ENCODE measurements around the gene RDH14. TPM values are rescaled to one million over a fixed set of nuclear protein-coding genes. Genes with fewer than 3 reads are reported as not detected.

Gene RDH14
- total and polyA plus RNA-seq, 4 experiments from 2014 or later = 18.0 to 42.6 (median 30.7) TPM

- Mint-ChIP-seq H3K27me3 (no peaks in the 10 kb centered on the region), H3K4me3 (no peak overlapping the region), H3K4me1 (peaks cover 2 to 11% (median 8%) of the 10 kb centered on the region in 4 donors), H3K27ac (no peak overlapping the region), H3K9me3 (peaks cover 0 to 6% (median 3%) of the 10 kb centered on the region in 8 donors), H3K36me3 (peaks cover 49 to 72% of the 10 kb centered on the region in 2 donors)
- POLR2A ChIA-PET (ENCODE audit: partially characterized antibody) = no interaction called here
- Histone ChIP-seq H3K27me3 (ENCODE audit: insufficient read depth, low read length) (no peaks in the 10 kb centered on the region), H3K27ac (ENCODE audit: low read depth, low read length) (no peak overlapping the region), H3K9me3 (ENCODE audit: control insufficient read depth in 1 of 2, low read length in 2 of 2) (no peaks in the 10 kb centered on the region), H3K4me3 (ENCODE audit: low read length in 2 of 2) (no peak overlapping the region), H3K4me1 (ENCODE audit: insufficient read depth, low read length) (peaks cover 3% of the 10 kb centered on the region), H3K36me3 (ENCODE audit: insufficient read depth, low read length) (peaks cover 4% of the 10 kb centered on the region)
- CTCF ChIA-PET (ENCODE audit: partially characterized antibody) = interaction anchor here (1.3 kb wide), 1 partner anchor 10 kb away, joined by 3 read pairs; no protein-coding TSS in a partner anchor
- intact Hi-C loops (cut with micrococcal nuclease) = no loop called here
- no peak for DNase-seq
Measured at GRCh38 chr2:18566145-18566769, 5.8 kb upstream of the RDH14 start.

- peak overlapping the region; percentile 7 to 67 for H3K4me3 ChIP-seq (ENCODE audit: low read length in 2 of 2)
- peaks cover 0 to 6% (median 2%) of the 10 kb centered on the region in 8 donors for H3K9me3 Mint-ChIP-seq
- H3K27me3 Mint-ChIP-seq = no peaks in the 10 kb centered on the region
- DNase-seq = no peak
- intact Hi-C loops (cut with micrococcal nuclease) = loop anchor here (1.0 kb wide), 7 partner anchors 40 to 1491 kb away; partner anchors contain the start of genes GEN1, LAPTM4A and TTC32
- H3K4me3 Mint-ChIP-seq = peak overlapping the region; percentile 89 to 98 (median 93)
- H3K27ac ChIP-seq (ENCODE audit: low read depth, low read length) = peak overlapping the region; percentile 92
- H3K27me3 ChIP-seq (ENCODE audit: insufficient read depth, low read length) = no peaks in the 10 kb centered on the region
- ChIA-PET CTCF (ENCODE audit: partially characterized antibody) (interaction anchor here (0.7 to 3.9 kb wide), 4 partner anchors 9 to 1339 kb away, joined by 3 to 21 read pairs (median 4); no protein-coding TSS in a partner anchor), POLR2A (ENCODE audit: partially characterized antibody) (interaction anchor here (0.7 to 2.8 kb wide), 11 partner anchors 9 to 1886 kb away, joined by 3 to 27 read pairs (median 5); partner anchors contain the start of genes LAPTM4A, RHOB and TTC32)
- peaks cover 4% of the 10 kb centered on the region for H3K36me3 ChIP-seq (ENCODE audit: insufficient read depth, low read length)
- peak overlapping the region; percentile 95 to 97 (median 97) for H3K27ac Mint-ChIP-seq
- H3K9me3 ChIP-seq (ENCODE audit: control insufficient read depth in 1 of 2, low read length in 2 of 2) = no peaks in the 10 kb centered on the region
- peaks cover 24 to 46% (median 34%) of the 10 kb centered on the region in 4 donors for H3K4me1 Mint-ChIP-seq
- peaks cover 29% of the 10 kb centered on the region for H3K4me1 ChIP-seq (ENCODE audit: insufficient read depth, low read length)
- peaks cover 30 to 38% of the 10 kb centered on the region in 2 donors for H3K36me3 Mint-ChIP-seq
Measured at GRCh38 chr2:18560797-18561085, 288 bp upstream of the RDH14 start.

GRCh38 chr2:18559531-18560030, 872 bp downstream of the RDH14 start:
- no peaks in the 10 kb centered on the region for H3K27me3 ChIP-seq (ENCODE audit: insufficient read depth, low read length)
- peak overlapping the region; percentile 11 to 67 for H3K4me3 ChIP-seq (ENCODE audit: low read length in 2 of 2)
- Mint-ChIP-seq H3K36me3 (peaks cover 29 to 38% of the 10 kb centered on the region in 2 donors), H3K4me3 (peak overlapping the region; percentile 90 to 96 (median 94)), H3K27ac (peak overlapping the region; percentile 95 to 98 (median 97)), H3K4me1 (peaks cover 26 to 52% (median 35%) of the 10 kb centered on the region in 4 donors), H3K27me3 (no peaks in the 10 kb centered on the region), H3K9me3 (peaks cover 0 to 4% (median 0%) of the 10 kb centered on the region in 8 donors)
- peaks cover 4% of the 10 kb centered on the region for H3K36me3 ChIP-seq (ENCODE audit: insufficient read depth, low read length)
- peak overlapping the region; percentile 92 for H3K27ac ChIP-seq (ENCODE audit: low read depth, low read length)
- peaks cover 29% of the 10 kb centered on the region for H3K4me1 ChIP-seq (ENCODE audit: insufficient read depth, low read length)
- intact Hi-C loops (cut with micrococcal nuclease) = loop anchor here (1.0 kb wide), 7 partner anchors 39 to 1492 kb away; partner anchors contain the start of genes GEN1, LAPTM4A and TTC32
- ChIA-PET POLR2A (ENCODE audit: partially characterized antibody) (interaction anchor here (1.3 to 2.8 kb wide), 10 partner anchors 8 to 1888 kb away, joined by 4 to 27 read pairs (median 6); partner anchors contain the start of genes LAPTM4A, RHOB and TTC32), CTCF (ENCODE audit: partially characterized antibody) (interaction anchor here (0.7 to 3.9 kb wide), 5 partner anchors 11 to 1341 kb away, joined by 3 to 21 read pairs (median 3); no protein-coding TSS in a partner anchor)
- no peaks in the 10 kb centered on the region for H3K9me3 ChIP-seq (ENCODE audit: control insufficient read depth in 1 of 2, low read length in 2 of 2)
- peak in 1 of 5 donors; percentile 41 for DNase-seq

- H3K4me3 Mint-ChIP-seq = peak overlapping the region in 3 of 8 donors; percentile 3 to 90 (median 10)
Measured at GRCh38 chr2:18558458-18558857, 2.0 kb downstream of the RDH14 start.

GRCh38 chr2:18557121-18557520, 3.3 kb downstream of the RDH14 start:
- Mint-ChIP-seq H3K27me3 (no peaks in the 10 kb centered on the region), H3K9me3 (peaks cover 0 to 2% (median 0%) of the 10 kb centered on the region in 8 donors), H3K4me3 (no peak overlapping the region), H3K4me1 (peaks cover 33 to 64% (median 44%) of the 10 kb centered on the region in 4 donors), H3K36me3 (peaks cover 18 to 43% of the 10 kb centered on the region in 2 donors), H3K27ac (peak overlapping the region in 1 of 7 donors; percentile 59)
- ChIA-PET POLR2A (ENCODE audit: partially characterized antibody) (no interaction called here), CTCF (ENCODE audit: partially characterized antibody) (interaction anchor here (0.9 kb wide), 1 partner anchor 10 kb away, joined by 3 read pairs; no protein-coding TSS in a partner anchor)
- Histone ChIP-seq H3K27me3 (ENCODE audit: insufficient read depth, low read length) (no peaks in the 10 kb centered on the region), H3K4me3 (ENCODE audit: low read length in 2 of 2) (no peak overlapping the region), H3K36me3 (ENCODE audit: insufficient read depth, low read length) (no peaks in the 10 kb centered on the region), H3K9me3 (ENCODE audit: control insufficient read depth in 1 of 2, low read length in 2 of 2) (no peaks in the 10 kb centered on the region), H3K4me1 (ENCODE audit: insufficient read depth, low read length) (peaks cover 29% of the 10 kb centered on the region), H3K27ac (ENCODE audit: low read depth, low read length) (no peak overlapping the region)
- intact Hi-C loops (cut with micrococcal nuclease) = no loop called here
- no peak for DNase-seq

More at GRCh38 chr2:18558458-18558857, 2.0 kb downstream of the RDH14 start:
- Histone ChIP-seq H3K36me3 (ENCODE audit: insufficient read depth, low read length) (no peaks in the 10 kb centered on the region), H3K4me3 (ENCODE audit: low read length in 2 of 2) (no peak overlapping the region), H3K27me3 (ENCODE audit: insufficient read depth, low read length) (no peaks in the 10 kb centered on the region), H3K4me1 (ENCODE audit: insufficient read depth, low read length) (peaks cover 29% of the 10 kb centered on the region), H3K9me3 (ENCODE audit: control insufficient read depth in 1 of 2, low read length in 2 of 2) (no peaks in the 10 kb centered on the region), H3K27ac (ENCODE audit: low read depth, low read length) (no peak overlapping the region)
- POLR2A ChIA-PET (ENCODE audit: partially characterized antibody) = interaction anchor here (0.8 kb wide), 1 partner anchor 1311 kb away, joined by 4 read pairs; no protein-coding TSS in a partner anchor
- H3K27me3 Mint-ChIP-seq = no peaks in the 10 kb centered on the region
- H3K4me1 Mint-ChIP-seq = peaks cover 29 to 56% (median 40%) of the 10 kb centered on the region in 4 donors
- H3K27ac Mint-ChIP-seq = peak overlapping the region in 6 of 7 donors; percentile 3 to 98 (median 86)
- intact Hi-C loops (cut with micrococcal nuclease) = no loop called here
- H3K36me3 Mint-ChIP-seq = peaks cover 24 to 36% of the 10 kb centered on the region in 2 donors
- DNase-seq = no peak
- CTCF ChIA-PET (ENCODE audit: partially characterized antibody) = interaction anchor here (0.8 to 3.9 kb wide), 3 partner anchors 12 to 40 kb away, joined by 3 to 21 read pairs (median 4); no protein-coding TSS in a partner anchor
- peaks cover 0 to 3% (median 0%) of the 10 kb centered on the region in 8 donors for H3K9me3 Mint-ChIP-seq

- Histone ChIP-seq H3K27me3 (ENCODE audit: insufficient read depth, low read length) (no peaks in the 10 kb centered on the region), H3K36me3 (ENCODE audit: insufficient read depth, low read length) (no peaks in the 10 kb centered on the region), H3K4me3 (ENCODE audit: low read length in 2 of 2) (no peak overlapping the region), H3K4me1 (ENCODE audit: insufficient read depth, low read length) (peaks cover 4% of the 10 kb centered on the region), H3K27ac (ENCODE audit: low read depth, low read length) (no peak overlapping the region), H3K9me3 (ENCODE audit: control insufficient read depth in 1 of 2, low read length in 2 of 2) (no peaks in the 10 kb centered on the region)
- POLR2A ChIA-PET (ENCODE audit: partially characterized antibody) = interaction anchor here (0.6 to 2.0 kb wide), 2 partner anchors 8 to 15 kb away, joined by 3 to 7 read pairs; partner anchors contain the start of gene RDH14
- no peak for DNase-seq
- Mint-ChIP-seq H3K9me3 (peaks cover 0 to 2% (median 0%) of the 10 kb centered on the region in 8 donors), H3K4me3 (no peak overlapping the region), H3K27me3 (no peaks in the 10 kb centered on the region), H3K4me1 (peaks cover 14 to 53% (median 31%) of the 10 kb centered on the region in 4 donors), H3K27ac (peak overlapping the region in 1 of 7 donors; percentile 3), H3K36me3 (peaks cover 25 to 34% of the 10 kb centered on the region in 2 donors)
- CTCF ChIA-PET (ENCODE audit: partially characterized antibody) = interaction anchor here (1.1 to 1.8 kb wide), 4 partner anchors 9 to 34 kb away, joined by 3 to 6 read pairs (median 4); partner anchors contain the start of gene RDH14
- intact Hi-C loops (cut with micrococcal nuclease) = no loop called here
Measured at GRCh38 chr2:18552351-18553077, 7.9 kb downstream of the RDH14 start.

Measured in CD4-positive, alpha-beta memory T cell (primary cell).